GM13977 (cell line): ENCODE measurements around the gene ANAPC4.

Source experiments
- DNase-seq: peaks from one replicate; pipeline ENCODE4 v3.0.0; 2012; ENCODE audit warnings: low spot score
- CTCF ChIP-seq: IDR thresholded peaks from 2 replicates; pipeline ENCODE4 v1.5.1; 2012; ENCODE audit warnings: mild to moderate bottlenecking, control low read depth; ENCODE audit not compliant: insufficient read depth; ENCODE audit errors: extremely low read depth, missing control alignments
- in situ Hi-C: fragments of 300-500 bp; cut with MboI; formaldehyde crosslinking; loops from one replicate; pipeline ENCODE4 v1.12.0; 2022; ENCODE audit warnings: low sequenced_read_pairs, low pct_unique_long_range_greater_than_20kb, mixed read lengths, inconsistent platforms; ENCODE audit not compliant: unreplicated experiment

ANAPC4 gene

GRCh38 chr4:25346913-25347312 is 30.1 kb upstream of the ANAPC4 start:
- peak; percentile 13 for DNase-seq
- TF ChIP-seq CTCF: no peak
- in situ Hi-C loops: no loop called here

- in situ Hi-C loops: no loop called here
- no peak for DNase-seq
- TF ChIP-seq CTCF: no peak
Observed at GRCh38 chr4:25347473-25347872, 29.6 kb upstream of the ANAPC4 start.

- in situ Hi-C loops: no loop called here
- TF ChIP-seq CTCF: no peak
- no peak for DNase-seq
Observed at GRCh38 chr4:25347971-25348370, 29.1 kb upstream of the ANAPC4 start.

- DNase-seq: no peak
- no peak for TF ChIP-seq CTCF
- in situ Hi-C loops: loop anchor here (25.0 kb wide), 1 partner anchor 363 kb away; no protein-coding TSS in a partner anchor
Observed at GRCh38 chr4:25350561-25350960, 26.5 kb upstream of the ANAPC4 start.

- in situ Hi-C loops: loop anchor here (25.0 kb wide), 1 partner anchor 365 kb away; no protein-coding TSS in a partner anchor
- DNase-seq: no peak
- TF ChIP-seq CTCF: no peak
Observed at GRCh38 chr4:25351777-25352416, 25.2 kb upstream of the ANAPC4 start.

- TF ChIP-seq CTCF: no peak
- in situ Hi-C loops: loop anchor here (25.0 kb wide), 1 partner anchor 369 kb away; no protein-coding TSS in a partner anchor
- DNase-seq: no peak
Observed at GRCh38 chr4:25356068-25356467, 21.0 kb upstream of the ANAPC4 start.
